Erythroblast (primary cell): ENCODE results near the gene SNX2.
"Not testable (repeated sequence)": the region's sequence is repeated elsewhere in the genome, so short reads cannot be mapped to it uniquely, and the experiment has no call there.

ENCODE experiments used
- DNase-seq, 2 experiments: peaks; one replicate each; lab custom pipeline; 2025; lab: John Stamatoyannopoulos, UW
- GATA1 ChIP-seq: IDR thresholded peaks from 2 replicates; pipeline ENCODE4 v1.6.1; 2011; ENCODE audit warnings: low read depth, mild to moderate bottlenecking, control low read depth, low read length, moderate library complexity
- POLR2A ChIP-seq: IDR thresholded peaks from 2 replicates; pipeline ENCODE4 v1.6.1; 2011; ENCODE audit warnings: mild to moderate bottlenecking, low read length

SNX2 gene

DNA sequence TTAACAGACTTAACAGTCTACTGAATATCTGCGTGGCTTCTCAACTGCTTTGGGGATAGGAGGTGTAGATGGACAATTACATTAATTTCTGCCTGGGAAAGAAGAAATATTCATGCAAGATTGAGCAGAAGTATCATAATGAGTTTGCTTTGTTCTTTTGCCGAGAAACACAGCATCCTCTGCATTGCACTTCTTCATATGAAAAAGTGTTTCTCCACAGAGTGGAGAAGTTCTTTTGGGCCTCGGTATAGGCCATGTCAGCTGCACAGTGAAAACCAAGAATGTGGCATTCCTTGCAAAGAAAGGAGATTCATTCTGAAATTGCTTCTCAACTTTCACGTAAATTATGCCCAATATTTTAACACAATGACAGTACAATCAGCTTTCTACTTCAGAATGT is 17.6 kb upstream of the SNX2 start:
- no peak for DNase-seq
- no peak for TF ChIP-seq GATA1
- no peak for TF ChIP-seq POLR2A

DNA sequence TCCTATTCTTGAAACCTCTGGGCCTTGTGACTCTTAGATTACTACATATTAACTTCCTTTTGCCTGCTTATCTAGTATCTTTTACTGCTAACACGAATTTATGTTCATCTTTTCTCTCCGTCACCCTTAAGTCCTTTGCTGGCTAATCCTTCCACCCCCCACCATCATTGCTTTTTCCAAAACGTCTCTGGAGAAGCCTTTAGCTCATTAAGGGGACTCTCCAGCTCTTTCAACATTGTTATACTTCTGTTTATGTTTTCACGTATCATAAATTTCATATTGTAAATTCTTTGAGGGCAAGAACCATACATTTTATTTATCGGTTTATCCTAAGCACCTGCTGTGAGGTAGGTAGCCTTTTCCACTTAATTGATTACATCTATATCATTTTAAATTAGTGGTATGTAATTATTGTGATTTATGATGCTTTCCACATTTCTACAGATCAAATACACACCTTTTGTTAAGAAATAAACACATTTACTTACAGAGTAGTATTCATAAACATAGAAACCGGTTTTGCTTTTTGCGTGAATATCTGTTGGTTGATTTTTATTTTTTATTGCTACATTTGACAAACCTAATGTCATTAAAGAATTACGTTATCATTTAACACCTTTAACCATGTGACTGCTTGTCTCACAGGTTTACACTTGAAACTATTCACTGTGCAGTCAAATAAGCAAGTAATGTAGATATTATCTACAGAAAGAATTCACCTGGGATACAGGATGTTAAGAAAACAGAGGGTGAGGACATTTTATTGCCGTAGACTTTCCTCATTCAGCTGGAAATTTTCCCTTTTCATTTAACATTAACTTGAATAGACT is 15.4 kb upstream of the SNX2 start:
- TF ChIP-seq POLR2A: no peak
- TF ChIP-seq GATA1: no peak
- no peak for DNase-seq

DNA sequence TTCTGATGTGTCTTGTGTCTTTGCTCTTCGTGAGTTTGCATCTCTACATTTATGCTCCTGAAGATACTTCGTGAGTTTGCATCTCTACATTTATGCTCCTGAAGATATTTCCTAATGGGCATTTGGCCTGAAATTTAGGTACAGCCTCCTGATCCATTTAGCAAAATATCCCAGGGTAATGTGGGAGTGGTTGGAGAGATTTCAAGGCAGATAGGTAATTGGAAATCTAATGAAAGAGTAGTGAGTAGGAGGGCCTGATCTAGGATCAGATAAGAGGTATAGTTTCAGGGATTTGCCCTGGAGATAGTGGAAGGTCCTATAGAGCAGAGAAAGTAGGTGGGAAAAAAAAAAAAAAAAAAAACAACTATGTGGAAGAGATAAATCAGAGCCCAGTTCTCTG is 14.6 kb upstream of the SNX2 start:
- DNase-seq: no peak
- TF ChIP-seq POLR2A: no peak
- no peak for TF ChIP-seq GATA1

DNA sequence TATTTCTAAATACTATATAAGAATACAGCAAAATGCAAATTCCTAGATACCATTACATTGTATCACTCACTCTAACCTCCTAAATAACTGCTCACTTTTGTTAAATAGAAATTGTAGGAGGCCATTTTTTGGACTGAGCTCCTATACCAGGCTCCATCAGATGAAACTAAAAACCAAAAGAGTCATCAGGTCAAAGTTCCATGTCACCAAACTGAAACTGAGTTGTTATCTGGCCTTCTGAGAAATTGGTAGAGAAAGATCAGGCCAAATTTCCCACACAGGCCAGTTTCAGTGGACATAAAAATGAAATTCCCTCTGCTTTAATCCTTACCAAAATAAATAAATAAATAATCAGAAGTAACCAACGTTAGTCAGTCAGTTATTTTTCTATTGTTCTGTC is 13.8 kb upstream of the SNX2 start:
- peak in 1 of 2 experiments; percentile 6 for DNase-seq
- TF ChIP-seq POLR2A: no peak
- no peak for TF ChIP-seq GATA1

DNA sequence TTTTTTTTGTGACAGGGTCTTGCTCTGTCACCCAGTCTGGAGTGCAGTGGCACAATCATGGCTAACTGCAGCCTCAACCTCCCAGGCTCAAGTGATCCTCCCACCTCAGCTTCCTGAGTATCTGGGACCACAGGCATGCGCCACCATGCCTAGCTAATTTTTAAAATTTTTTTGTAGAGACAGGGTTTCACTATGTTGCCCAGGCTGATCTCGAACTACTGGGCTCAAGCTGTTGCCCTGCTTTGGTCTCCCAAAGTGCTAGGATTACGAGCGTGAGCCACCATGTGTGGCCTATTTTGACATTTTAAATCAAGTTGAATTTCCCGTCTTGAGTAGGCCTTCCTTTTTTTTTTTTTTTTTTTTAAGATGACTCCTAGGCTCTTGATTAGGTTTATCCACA is 13.0 kb upstream of the SNX2 start:
- not testable (repeated sequence) for DNase-seq

DNA sequence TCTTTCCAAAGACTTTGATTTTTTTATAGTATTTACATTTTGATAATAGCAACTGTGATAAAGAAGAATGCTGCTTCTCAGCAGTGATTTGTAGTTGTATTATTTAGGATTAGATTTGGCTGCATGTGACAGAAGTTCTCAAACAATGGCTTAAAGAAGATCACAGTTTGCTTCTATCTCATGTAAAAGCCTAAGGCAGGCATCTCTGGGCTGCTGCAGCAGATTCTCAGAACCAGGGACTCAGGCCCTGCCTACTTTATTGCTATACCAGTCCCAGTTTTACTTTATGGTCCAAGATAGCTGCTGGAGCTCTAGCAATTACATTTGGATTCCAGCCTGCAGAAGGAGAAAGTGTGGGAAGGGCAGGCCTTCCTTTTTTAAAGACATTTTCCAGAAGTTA is 8.8 kb upstream of the SNX2 start:
- no peak for DNase-seq
- TF ChIP-seq POLR2A (no peak), GATA1 (no peak)

DNA sequence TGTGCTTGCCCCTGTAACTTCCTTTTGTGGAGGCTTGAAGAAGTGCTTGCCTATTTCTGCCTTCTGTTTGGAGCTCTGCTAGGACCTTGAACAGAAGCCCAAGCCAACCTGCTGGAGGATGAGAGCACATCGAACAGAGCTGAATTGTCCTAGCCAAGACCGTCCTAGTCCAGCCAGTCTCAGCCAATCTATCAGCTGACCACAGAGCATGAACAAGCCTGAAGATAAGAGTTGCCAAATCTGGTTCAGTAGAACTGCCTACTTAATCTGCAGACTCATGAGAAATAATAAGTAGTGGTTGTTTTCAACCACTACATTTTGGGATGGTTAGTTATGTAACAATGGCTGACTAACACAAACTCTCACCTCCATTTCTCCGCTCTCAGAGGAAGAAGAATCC is 4.4 kb upstream of the SNX2 start:
- TF ChIP-seq POLR2A (no peak), GATA1 (no peak)
- peak; percentile 20 to 73 for DNase-seq

DNA sequence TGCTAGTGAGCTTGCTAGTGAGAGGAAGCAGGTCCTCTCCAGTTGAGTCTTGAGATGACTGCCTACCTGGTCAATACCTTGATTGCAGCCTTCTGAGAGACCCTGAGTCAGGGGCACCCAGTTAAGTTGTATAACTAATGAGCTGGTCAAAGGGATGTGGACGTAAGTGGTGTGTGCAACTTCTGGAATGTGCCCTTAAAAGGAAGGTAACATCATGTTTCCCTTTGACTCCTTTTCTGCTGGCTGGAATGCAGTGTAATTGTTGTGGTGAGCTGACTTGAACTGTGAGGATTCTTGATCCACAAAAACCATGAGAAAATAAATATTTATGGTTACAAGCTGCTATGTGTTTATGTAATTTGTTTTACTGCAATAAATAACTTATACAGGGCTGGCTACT is 2.4 kb upstream of the SNX2 start:
- DNase-seq: no peak
- TF ChIP-seq GATA1 (no peak), POLR2A (no peak)

DNA sequence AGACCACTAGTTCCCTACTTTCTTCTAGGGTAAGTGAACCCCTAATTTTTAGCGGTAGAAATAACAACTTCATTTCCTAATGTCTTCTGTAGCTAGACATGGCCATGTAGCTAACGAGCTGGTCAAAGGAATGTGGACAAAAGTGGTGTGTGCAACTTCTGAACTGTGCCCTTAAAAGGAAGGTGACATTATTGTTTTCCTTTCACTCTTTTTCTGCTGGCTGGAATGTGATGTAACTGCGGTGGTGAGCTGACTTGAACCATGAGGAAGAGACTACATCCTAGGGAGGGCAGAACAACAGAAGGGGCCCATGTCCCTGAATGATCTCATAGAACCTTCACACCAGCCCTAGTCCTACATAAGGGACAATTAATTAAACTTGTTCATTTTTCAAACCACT is 1.3 kb upstream of the SNX2 start:
- peak in 1 of 2 experiments; percentile 10 for DNase-seq

DNA sequence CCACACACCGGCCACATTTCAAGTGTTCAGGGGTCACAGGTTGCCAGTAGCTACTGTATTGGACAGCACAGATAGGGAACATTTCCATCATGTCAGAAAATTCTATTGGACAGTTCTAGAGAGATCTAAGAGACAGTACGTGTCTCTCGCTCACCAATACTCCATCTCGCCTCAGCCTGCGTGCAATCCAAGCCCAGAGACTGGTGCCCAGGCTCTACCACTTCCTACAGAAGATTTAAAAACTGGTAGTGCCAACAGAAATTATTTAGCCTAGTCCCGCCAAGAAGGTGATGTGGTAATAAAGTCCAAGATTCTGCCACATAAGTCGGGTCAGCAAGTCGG is 390 bp upstream of the SNX2 start:
- TF ChIP-seq POLR2A (no peak), GATA1 (no peak)
- DNase-seq: no peak

More for the DNA sequence above, 1.3 kb upstream of the SNX2 start:
- no peak for TF ChIP-seq POLR2A

DNA sequence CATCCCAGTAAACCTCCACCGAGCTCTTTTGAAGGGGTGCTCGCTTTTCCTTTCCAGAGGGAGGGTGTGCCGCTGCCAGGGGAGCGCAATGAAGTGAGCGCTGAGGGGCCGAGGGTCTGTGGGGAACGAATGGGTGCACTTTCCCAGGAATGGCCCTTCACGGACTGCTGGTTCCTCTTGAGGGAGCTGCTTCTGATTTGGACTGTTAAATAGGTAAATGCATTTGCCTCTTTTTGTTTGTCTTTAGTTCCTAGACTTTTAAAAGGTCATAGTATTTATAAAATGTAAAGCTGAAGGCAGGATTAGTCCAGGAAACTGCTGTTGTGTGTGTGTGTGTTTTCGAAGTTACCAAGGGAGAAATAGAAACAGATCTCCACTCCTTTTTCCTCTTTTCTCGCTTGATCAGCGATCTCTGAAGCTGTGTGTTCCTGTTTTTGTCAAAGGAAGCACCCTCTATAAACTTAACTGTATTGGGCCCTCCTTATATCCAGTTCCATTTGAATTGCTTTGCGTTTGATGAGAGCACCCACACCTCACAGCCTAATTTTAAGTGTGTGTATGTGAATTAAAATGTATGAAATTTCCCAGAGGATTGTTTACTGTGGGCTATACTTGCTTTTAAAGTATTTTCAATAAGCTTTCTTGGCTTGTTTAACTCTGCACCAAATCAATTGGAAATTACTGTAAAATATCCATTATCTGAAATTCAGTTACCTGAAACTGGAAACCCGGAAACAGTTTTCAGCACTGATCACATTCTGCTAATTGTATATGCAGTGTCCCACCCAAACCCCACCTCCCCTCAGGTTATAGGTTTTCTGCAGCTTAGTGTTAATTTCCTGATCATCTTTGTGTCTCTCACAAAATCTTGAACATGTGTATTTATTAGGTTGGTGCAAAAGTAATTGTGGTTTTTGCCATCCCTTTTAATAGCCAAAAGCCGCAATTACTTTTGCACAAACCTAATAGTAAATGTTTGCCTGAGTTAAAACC is 966 bp downstream of the SNX2 start:
- DNase-seq: peak; percentile 46 to 61
- TF ChIP-seq POLR2A (no peak), GATA1 (no peak)

DNA sequence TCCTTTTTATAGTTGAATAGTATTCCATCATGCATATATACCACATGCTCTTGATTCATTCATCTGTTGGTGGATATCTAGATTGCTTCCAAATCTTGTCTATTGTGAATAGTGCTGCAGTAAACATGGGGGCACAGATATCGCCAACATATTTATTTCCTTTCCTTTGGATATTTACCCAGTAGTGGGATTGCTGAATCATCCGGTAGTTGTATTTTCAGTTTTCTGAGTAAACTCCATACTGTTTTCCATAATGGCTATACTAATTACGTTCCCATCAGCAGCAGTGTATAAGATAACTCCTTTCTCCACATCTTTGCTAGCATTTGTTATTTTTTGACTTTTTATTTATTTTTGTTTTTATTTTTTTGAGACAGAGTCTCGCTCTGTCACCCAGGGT is 3.3 kb downstream of the SNX2 start:
- TF ChIP-seq POLR2A: no peak
- no peak for TF ChIP-seq GATA1

DNA sequence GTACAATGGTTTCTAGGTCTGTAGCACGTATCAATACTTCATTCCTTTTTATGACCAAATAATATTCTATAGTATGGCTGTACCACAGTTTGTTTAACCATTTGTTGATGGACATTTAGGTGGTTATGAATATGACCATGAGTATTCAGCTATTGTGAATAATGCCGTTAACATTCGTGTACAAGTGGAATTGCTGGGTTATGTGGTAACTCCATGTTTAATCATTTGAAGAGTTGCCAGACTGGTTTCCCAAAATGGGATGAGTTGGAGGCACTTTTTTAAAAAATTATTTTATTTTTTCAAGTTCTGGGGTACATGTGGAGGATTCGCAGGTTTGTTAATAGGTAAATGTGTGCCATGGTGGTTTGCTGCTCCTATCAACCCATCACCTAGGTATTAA is 4.6 kb downstream of the SNX2 start:
- TF ChIP-seq GATA1 (no peak), POLR2A (no peak)
- DNase-seq: no peak

More for the DNA sequence above, 3.3 kb downstream of the SNX2 start:
- no peak for DNase-seq

DNA sequence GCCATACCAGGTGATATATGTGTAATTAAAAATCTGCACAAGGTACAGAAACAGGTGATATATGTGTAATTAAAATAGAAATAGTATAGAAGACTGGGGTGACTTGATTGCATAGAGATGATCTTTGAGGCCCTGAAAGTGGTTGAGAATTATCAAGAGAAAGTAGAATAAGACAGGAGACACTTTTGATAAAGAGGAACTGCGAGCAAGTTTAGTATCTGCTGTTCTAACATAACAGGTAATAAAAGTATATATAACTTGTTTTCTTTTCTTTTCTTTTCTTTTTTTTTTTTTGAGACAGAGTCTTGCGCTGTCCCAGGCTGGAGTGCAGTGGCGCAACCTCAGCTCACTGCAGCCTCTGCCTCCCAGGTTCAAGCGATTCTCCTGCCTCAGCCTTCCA is 5.4 kb downstream of the SNX2 start:
- no peak for DNase-seq
- TF ChIP-seq GATA1: no peak
- TF ChIP-seq POLR2A: no peak

DNA sequence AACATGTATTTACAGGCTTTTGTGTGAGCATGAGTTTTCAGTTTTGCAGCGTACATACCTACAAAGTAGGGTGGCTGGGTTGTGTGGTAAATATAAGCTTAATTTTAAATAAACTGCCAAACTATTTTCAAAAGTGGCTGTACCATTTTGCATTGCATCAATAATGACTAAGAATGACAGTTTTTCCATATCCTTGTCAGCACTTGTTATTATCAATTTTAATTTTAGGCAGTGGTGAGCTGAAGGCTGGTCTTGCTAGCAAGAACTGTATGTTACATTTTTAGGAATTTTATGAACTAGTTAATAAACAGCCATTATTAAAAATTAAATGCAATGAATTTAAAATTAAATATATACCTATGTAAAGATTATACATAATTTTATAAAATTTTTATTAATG is 6.6 kb downstream of the SNX2 start:
- DNase-seq: peak in 1 of 2 experiments; percentile 5
- no peak for TF ChIP-seq POLR2A
- TF ChIP-seq GATA1: no peak
